Gastroesophageal sphincter (tissue), 4 donors: ENCODE measurements around the gene DCPS. TPM values are rescaled to one million over a fixed set of nuclear protein-coding genes. Genes with fewer than 3 reads are reported as not detected.

Source experiments
- ATAC-seq: fragments of 150-250 bp; one replicate; pipeline ENCODE4 v1.9.1; 2016; ENCODE audit warnings: mild to moderate bottlenecking, moderate library complexity
- H3K27ac ChIP-seq, 4 donors: fragments of 200-600 bp; sonication (generic) in 3 of 4; 1 replicate in 3 of 4; 2 replicates in 1 of 4; pipeline ENCODE4 v1.5.1; 2016 to 2019
- H3K27me3 ChIP-seq: fragments of 200-600 bp; sonication (generic); one replicate; pipeline ENCODE4 v1.5.1; 2019
- H3K36me3 ChIP-seq, 2 donors: fragments of 200-600 bp; sonication (generic); one replicate each; pipeline ENCODE4 v1.5.1; 2019; ENCODE audit warnings: control low read depth in 1 of 2
- H3K4me1 ChIP-seq, 3 donors: fragments of 200-600 bp; sonication (generic); 1 replicate in 2 of 3; 2 replicates in 1 of 3; pipeline ENCODE4 v1.5.1; 2016 to 2019; ENCODE audit warnings: control low read depth in 2 of 3
- H3K4me3 ChIP-seq, 2 donors: fragments of 200-600 bp; sonication (generic); one replicate each; pipeline ENCODE4 v1.5.1; 2019; ENCODE audit warnings: mild to moderate bottlenecking in 1 of 2, moderate library complexity in 1 of 2
- H3K9me3 ChIP-seq, 3 donors: fragments of 200-600 bp; sonication (generic); one replicate each; pipeline ENCODE4 v1.5.1; 2017 to 2019; ENCODE audit warnings: control low read depth in 2 of 3
- EP300 ChIP-seq: sonication (generic); formaldehyde crosslinking; IDR thresholded peaks from one replicate; pipeline ENCODE4 v1.6.1; 2017; ENCODE audit warnings: antibody characterized with exemption, mild to moderate bottlenecking
- POLR2A ChIP-seq, 2 donors: fragments of 450-650 bp; IDR thresholded peaks; one replicate each; pipeline ENCODE4 v1.6.1; 2017; ENCODE audit warnings: antibody characterized with exemption in 2 of 2, mild to moderate bottlenecking in 2 of 2, moderate library complexity in 1 of 2
- POLR2AphosphoS5 ChIP-seq: sonication (generic); formaldehyde crosslinking; IDR thresholded peaks from one replicate; pipeline ENCODE4 v1.6.1; 2017; ENCODE audit warnings: antibody characterized with exemption
- WGBS, 2 donors: methylation state at CpG; one replicate each; pipeline ENCODE4 v1.1.5; 2018; ENCODE audit warnings: low coverage in 1 of 2; 5-methylcytosine and 5-hydroxymethylcytosine counted together
- total RNA-seq, 4 donors: library from RNA; depleted of rRNA; stranded (reverse); fragments of >200 nt; gene quantifications; one replicate each; pipeline ENCODE4 v1.1.0, GENCODE V29; 2016
- TF ChIP-seq, protein P1 (sequence below), 4 experiments: fragments of 200-600 bp in 2 of 4; fragments of 450-650 bp in 2 of 4; sonication (generic) in 1 of 4; IDR thresholded peaks; one replicate each; pipeline ENCODE4 v1.5.1; 2017 to 2019; ENCODE audit warnings: antibody characterized with exemption in 4 of 4, mild to moderate bottlenecking in 2 of 4, moderate library complexity in 2 of 4

The DCPS gene
- total RNA-seq, 4 donors from 2014 or later, result 11.8 to 20.6 (median 15.9) TPM

DNA sequence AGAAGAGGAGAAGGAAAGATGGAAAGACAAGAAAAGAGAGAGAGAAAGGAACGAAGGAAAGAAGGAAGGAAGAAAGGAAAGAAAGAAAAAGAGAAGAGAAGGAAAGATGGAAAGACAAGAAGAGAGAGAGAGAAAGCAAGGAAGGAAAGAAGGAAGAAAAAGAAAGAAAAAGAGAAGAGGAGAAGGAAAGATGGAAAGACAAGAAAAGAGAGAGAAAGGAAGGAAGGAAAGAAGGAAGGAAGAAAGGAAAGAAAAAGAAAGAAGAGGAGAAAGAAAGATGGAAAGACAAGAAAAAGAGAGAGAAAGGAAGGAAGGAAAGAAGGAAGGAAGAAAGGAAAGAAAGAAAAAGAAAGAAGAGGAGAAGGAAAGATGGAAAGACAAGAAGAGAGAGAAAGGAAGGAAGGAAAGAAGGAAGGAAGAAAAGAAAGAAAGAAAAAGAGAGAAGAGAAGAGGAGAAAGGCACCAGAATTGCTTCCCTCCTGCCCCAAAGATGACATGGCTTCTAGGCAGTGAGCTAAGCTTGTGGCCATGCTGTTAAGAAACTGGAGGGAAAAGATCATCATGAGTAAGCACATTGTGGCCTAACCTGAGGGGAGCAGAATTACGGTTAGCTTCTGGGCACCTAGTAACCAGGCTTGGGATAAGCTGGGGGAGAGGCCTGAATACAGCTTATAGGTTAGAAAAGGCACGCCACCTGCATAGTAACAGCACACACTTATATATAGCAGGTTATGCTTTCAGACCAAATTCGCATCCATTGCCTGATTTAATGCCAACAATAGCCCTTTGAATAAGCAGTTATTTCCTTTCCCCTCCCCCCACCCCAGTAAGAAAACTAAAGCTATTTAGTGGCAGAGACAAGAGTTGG, 49.3 kb downstream of the DCPS start:
- 56 to 85% methylated on average over 3 of the region's 4 CpGs for WGBS, 2 donors
- Histone ChIP-seq H3K9me3 (no peaks in the 10 kb centered on the region), H3K4me3 (no peak overlapping the region), H3K4me1 (peaks cover 0 to 95% (median 40%) of the 10 kb centered on the region in 3 donors), H3K27me3 (no peaks in the 10 kb centered on the region), H3K27ac (peak overlapping the region in 1 of 4 donors; percentile 31), H3K36me3 (no peaks in the 10 kb centered on the region)
- no peak for ATAC-seq
- TF ChIP-seq POLR2A (IDR thresholded peaks at IDR 0.05) (no peak), POLR2AphosphoS5 (peak; percentile 25)

DNA sequence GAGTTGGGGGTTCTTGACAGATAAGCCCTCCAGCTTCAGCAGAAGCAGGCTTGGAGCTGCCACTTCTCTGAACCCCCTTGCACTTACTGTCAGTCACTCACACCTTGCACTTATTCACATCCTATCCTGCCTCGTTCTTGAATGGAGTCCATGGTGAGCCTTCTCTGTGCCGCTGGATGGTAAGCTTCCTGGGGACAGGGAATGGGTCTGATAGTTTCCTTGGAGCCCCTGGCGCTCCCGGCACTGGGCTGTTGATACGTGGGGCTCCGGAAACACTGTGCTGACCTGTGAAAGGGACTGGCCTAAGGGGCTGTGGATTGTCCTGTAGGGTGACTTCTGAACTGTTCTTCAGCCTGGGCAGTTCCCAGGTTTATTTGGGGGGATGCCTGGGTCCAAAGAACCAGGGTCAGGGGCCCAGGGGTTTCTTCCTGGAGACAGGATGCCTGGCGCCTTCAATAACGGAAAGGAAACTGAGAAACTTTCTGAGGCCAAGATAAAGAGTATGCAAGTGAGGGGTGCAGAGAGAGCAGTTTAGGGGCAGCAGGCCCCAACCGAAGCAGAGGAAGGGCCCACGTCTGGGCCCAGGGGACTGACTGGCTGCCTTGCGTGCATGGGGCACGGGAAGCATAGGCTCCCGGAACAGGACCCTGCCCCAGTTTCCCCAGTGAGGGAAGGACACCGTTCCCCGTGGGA, 50.9 kb downstream of the DCPS start:
- no peaks in the 10 kb centered on the region for H3K36me3 ChIP-seq
- no peaks in the 10 kb centered on the region for H3K9me3 ChIP-seq
- H3K27ac ChIP-seq, result peak overlapping the region; percentile 24 to 92 (median 88)
- ATAC-seq, result peak; percentile 0
- 0 to 20% methylated on average over 3 of the region's 15 CpGs for WGBS, 2 donors
- H3K27me3 ChIP-seq, result no peaks in the 10 kb centered on the region
- TF ChIP-seq EP300, result no peak
- no peak for TF ChIP-seq POLR2A (IDR thresholded peaks at IDR 0.05)
- TF ChIP-seq, protein P1, sequence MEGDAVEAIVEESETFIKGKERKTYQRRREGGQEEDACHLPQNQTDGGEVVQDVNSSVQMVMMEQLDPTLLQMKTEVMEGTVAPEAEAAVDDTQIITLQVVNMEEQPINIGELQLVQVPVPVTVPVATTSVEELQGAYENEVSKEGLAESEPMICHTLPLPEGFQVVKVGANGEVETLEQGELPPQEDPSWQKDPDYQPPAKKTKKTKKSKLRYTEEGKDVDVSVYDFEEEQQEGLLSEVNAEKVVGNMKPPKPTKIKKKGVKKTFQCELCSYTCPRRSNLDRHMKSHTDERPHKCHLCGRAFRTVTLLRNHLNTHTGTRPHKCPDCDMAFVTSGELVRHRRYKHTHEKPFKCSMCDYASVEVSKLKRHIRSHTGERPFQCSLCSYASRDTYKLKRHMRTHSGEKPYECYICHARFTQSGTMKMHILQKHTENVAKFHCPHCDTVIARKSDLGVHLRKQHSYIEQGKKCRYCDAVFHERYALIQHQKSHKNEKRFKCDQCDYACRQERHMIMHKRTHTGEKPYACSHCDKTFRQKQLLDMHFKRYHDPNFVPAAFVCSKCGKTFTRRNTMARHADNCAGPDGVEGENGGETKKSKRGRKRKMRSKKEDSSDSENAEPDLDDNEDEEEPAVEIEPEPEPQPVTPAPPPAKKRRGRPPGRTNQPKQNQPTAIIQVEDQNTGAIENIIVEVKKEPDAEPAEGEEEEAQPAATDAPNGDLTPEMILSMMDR (IDR thresholded peaks at IDR 0.05), result no peak
- TF ChIP-seq POLR2AphosphoS5, result no peak
- H3K4me1 ChIP-seq, result peaks cover 0 to 95% (median 37%) of the 10 kb centered on the region in 3 donors
- peak overlapping the region; percentile 60 to 72 for H3K4me3 ChIP-seq

DNA sequence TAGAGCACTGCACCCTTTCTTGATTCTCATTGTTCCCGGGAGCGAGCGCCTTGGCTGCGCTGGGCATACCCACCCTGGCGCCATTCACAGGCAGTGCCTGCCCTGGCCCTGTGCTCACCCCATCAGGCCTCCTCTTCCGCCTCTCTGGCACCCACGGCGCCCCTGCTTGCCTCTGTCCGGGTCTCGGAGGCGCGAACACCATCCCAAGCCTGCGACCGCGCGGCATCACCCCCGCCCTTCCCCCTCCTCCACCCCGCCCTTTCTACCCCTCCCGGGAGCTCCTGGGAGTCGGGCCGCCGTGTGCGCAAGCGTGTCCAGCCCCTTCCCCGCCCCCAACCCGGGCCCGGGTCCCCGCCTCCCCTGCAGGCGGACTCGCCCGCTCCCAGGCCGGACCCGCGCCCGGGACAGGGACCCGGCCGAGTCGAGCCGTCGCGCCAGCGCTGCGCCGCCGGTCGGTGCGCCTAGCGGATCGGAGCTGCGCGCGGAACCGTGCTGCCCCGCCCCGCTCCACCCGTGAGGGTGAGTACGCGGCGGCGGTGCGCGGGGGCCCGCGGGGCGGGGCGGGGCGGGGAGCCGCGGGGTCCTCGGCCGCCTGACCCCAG, 51.6 kb downstream of the DCPS start, which contains the start of gene ST3GAL4:
ST3GAL4 (plus strand) TSS at position 363 of the 602 bp plus-strand sequence. CDS start 50,470 bp downstream, outside the sequence.
- no CpG with 5 or more reads among the region's 71 CpGs for WGBS, 2 donors

GRCh38 chr11:126355926-126356897, 52.4 kb downstream of the DCPS start:
- Histone ChIP-seq H3K27me3 (no peaks in the 10 kb centered on the region), H3K4me1 (peaks cover 0 to 94% (median 43%) of the 10 kb centered on the region in 3 donors), H3K36me3 (no peaks in the 10 kb centered on the region), H3K27ac (peak overlapping the region; percentile 25 to 92 (median 88)), H3K4me3 (peak overlapping the region; percentile 60 to 72), H3K9me3 (no peaks in the 10 kb centered on the region)
- peak; percentile 1 for ATAC-seq
- 33% methylated on average over 1 of the region's 46 CpGs; no CpG with 5 or more reads in 1 of the 2 donors for WGBS, 2 donors
- TF ChIP-seq POLR2AphosphoS5 (peak; percentile 9), EP300 (no peak), POLR2A (IDR thresholded peaks at IDR 0.05) (peak in 1 of 2 donors; percentile 16)

More for the DNA sequence above, 51.6 kb downstream of the DCPS start, which contains the start of gene ST3GAL4:
- peaks cover 0 to 95% (median 40%) of the 10 kb centered on the region in 3 donors for H3K4me1 ChIP-seq
- peak; percentile 36 to 53 for TF ChIP-seq POLR2A (IDR thresholded peaks at IDR 0.05)
- TF ChIP-seq EP300, result no peak
- TF ChIP-seq, protein P1 (IDR thresholded peaks at IDR 0.05), result peak in 1 of 4 experiments; percentile 7
- H3K27me3 ChIP-seq, result no peaks in the 10 kb centered on the region
- no peaks in the 10 kb centered on the region for H3K36me3 ChIP-seq
- peak within 1 kb of the TSS; percentile 25 to 92 (median 88) for H3K27ac ChIP-seq
- H3K9me3 ChIP-seq, result no peaks in the 10 kb centered on the region
- peak within 1 kb of the TSS; percentile 60 to 72 for H3K4me3 ChIP-seq
- peak; percentile 80 for ATAC-seq
